NCI-H2227 (cell line): ENCODE measurements around the gene LSM10.

ENCODE experiments used
- DNase-seq: peaks from one replicate; lab custom pipeline; 2025; ENCODE audit not compliant: unreplicated experiment; lab: John Stamatoyannopoulos, UW

LSM10 gene

DNA sequence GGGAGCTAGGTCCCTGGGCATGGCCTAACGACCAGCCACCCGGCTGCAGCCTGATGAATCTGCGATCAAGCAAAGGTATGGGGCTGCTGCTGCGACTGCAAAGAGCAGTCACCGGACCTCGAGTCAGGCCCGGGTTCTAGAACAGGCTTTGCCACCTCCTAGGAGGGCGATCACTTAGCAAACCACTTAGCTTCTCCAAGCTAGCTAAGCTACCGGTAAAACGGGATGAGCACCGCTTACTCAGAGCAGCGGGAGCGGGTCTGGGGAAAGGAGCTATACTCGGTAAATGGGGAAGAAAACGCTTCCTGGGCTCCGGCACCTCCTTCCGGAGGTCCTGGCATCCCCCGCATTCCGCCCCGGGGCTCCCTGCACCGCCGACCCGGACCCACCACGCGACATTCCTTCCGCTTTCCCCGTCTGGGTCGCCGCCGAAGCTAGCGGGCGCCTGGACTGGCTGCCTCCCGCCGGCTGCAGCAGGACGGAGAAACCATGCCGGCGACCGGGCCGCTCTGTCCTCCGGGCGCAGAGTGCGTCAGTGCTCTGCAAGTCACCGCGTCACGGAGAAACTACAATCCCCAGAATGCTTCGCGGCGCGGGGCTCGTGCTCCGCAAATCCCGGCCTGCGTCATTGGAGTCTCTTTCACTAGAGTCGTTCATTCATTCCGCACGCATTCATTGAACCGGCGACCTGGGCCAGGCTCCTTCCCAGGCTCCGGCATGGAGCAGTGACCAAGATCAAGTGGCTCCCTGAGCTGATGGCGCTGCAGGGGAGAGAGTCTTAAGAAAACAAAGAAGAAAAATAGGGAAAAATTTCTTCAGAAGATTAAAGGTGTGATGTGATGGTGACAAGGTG, at the start of gene LSM10:
Gene LSM10, minus strand, starts transcription at position 531 of the 853 bp plus-strand sequence. CDS start 3,779 bp downstream, outside the sequence.
- peak; percentile 96 for DNase-seq

DNA sequence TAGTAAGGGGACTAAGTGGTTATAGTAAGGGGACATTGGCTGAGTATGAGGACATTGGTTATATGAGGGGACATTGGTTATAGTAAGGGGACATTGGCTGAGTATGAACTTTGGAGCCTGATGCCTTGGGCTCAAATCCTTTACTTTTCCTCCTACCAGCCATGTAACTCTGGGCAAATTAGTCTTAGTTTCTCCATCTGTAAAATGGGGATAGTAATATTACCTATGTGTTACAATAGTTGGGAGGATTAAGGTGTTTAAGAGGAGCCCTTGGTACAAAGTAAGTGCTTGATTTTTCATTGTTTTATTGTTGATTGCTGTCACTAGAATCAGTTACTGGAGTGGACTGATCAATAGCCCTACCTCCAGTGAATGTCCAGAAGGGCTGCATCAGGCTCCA, 49.7 kb upstream of the LSM10 start:
- DNase-seq, result no peak

DNA sequence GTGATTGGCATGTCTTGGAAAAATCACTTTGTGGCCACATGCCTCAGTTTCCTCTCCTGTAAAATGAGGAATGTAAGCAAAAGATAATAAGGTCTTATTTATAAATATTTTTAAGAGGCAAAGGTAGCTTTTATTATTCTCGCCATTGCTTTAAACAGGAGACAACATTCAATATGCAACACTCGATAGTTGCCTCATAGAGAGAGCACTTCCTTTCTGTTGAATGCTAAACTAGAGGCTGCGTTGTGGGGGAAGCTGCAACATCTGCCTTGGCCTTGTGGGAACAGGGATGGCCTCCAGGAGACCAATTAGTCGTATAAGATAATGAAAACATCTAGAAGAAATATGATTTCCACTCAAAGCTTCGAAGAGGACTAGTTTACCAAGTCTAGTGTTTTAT, 49.0 kb upstream of the LSM10 start:
- DNase-seq, result no peak

DNA sequence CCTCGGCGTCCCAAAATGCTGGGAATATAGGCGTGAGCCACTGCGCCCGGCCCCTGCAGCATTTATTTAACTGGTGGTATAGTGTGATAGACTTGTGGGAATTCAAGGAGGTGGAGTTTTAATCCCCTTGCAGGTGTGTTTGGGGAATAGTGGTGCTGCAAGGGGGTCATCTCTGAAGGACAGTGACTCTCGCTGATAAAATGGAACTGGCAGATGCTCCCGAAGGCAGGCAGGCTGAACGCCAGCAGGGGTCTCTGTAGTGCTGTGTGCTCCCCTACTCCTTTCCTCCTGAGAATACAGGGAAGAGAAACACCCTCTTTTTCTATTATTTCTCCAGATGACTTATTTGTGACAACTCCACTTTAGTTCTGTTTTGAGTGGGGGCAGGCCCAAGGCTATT, 48.6 kb upstream of the LSM10 start:
- peak; percentile 58 for DNase-seq

DNA sequence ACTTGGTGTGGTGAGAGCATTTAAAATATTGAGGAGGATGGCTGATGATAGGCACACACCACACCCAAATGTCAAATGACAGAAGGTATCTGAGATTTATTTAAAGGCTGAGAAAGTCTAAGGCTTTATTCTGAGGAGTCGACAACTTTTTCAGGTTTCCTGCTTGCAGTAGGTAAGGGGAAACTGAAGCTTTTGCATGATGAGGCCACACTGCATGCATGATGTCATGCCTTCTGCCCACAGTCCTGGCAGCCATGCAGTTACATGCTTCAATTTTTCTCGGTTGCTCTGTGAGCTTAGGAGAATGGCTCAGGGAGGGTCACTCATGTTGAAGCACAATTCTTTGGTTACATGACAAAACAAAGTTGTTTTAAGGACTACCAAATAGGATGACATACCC, 45.6 kb upstream of the LSM10 start:
- DNase-seq, result no peak

DNA sequence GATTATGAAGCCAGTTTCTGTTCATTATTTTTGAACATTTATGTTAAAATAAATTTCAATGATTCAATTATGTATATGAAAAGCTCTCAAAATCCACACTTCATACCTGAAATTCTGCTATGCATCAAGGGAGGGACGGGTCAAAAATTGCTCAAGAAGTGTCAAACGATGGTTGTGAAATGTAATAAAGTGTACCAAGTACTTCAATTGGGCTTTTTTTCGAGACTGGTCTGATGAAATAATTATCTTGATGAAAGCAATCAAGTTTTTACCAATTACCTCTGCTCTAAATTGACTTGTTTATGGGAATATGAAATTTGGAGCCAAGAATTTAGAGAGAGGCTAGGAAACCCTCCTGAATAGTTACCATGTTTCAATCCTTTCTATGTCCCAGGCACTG, 44.6 kb upstream of the LSM10 start:
- DNase-seq, result no peak

DNA sequence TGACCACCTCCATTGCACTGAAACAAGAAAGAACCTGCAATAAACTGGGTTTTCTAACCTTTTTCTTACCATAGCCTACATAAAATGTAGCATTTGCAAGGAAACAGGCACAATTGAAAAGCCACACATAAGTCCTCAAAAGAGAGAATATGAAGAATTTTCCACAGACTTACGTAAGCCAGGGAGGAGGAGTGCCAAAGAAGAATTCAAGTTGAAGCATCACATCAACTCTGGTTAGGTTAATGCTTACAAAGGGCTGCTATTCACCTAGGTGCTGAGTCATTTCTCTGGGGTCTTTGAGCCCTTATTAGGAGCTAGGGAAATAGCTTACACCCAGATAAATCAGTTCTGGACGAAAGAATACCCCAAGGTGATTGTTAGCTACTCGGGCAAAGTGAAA, 42.9 kb upstream of the LSM10 start:
- no peak for DNase-seq

DNA sequence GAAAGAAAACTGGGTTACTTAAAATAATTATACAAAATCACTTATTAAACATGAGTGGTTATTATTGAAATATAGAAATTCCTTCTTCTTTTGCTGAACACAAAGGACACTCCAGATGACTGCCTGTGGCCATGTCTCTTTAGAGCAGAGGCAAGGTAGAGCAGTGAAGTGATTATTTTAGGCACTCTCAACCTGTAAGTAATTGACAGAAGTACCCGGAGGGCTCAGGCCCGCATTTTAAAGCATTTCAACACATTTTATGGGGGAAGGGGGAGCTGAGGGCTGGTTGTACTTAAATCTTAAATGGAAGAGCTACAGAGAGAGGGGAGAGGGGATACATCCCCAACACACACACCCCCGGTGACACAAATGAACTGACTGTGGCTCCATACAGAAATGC, 42.3 kb upstream of the LSM10 start:
- DNase-seq, result peak; percentile 60

DNA sequence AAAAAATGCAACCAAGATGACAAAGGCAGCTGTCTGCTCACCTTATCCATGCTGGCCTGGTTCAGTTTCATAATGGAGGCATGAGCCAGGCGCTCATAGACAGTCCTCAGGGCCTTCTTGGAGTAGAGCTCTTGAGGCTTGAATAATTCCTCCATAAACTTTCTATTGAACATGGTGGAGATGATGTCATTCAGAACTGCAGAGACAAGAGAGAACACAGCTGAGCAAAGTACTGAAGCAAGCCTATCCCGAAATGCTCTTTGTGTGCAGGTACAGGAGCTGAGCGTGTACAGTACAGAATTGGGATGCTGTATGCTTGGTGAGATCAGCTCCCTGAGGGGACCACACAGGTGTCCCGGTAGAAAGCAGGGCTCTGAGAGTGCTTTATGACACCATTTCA, 41.0 kb upstream of the LSM10 start:
- no peak for DNase-seq

DNA sequence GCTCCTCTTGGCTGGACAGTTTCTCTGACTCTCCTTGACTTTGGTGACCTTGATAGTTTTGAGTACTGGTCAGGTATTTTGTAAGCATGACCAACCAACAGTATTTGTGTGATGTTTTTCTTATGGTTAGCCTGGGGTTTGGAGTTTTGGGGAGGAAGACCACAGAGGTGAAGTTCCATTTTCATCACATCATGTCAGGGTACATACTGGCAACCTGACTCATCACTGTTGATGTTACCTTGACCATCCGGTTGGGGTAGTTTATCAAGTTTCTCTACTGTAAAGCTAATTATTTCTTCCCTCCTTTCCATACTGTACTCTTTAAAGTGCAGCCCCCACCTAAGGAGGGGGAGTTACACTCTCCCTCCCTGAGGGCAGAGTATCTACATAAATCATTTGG, 39.1 kb upstream of the LSM10 start:
- no peak for DNase-seq

DNA sequence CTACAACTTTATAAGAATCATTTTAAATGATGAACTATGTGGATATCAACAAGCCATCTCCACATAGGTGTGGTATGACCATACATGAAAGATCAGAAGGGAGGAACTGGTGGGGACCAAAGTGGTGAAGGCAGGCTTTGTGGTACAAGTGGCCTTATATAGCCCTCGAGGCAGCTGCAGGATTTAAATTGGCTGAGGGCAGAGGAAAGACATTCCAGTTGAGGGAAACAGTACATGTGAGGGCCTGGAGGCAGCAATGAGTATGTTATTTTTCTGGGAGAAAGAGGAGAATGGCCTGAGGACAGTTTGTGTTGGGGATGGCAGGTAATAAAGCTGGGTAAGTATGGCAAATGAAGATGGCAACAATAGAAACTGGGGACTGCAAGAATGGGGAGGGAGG, 35.4 kb upstream of the LSM10 start:
- no peak for DNase-seq

DNA sequence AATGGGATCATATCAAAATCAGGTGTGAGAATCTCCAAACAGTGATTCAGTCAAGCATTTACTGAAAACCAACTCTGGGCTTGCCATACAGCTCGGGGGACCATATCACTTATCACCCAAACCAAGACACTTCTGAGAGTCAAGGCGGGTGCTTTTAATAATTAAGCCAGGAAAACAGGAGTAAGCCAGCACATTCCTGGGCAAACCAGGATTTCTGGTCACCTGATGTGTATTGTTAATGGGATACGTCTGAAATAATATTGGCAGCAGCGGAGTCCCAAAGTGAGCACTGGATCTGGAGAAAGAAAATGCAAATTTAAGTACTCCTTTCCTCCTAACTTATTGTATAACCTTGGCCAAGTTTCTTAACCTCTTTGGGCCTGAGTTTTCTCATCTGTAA, 34.9 kb upstream of the LSM10 start:
- DNase-seq, result no peak

DNA sequence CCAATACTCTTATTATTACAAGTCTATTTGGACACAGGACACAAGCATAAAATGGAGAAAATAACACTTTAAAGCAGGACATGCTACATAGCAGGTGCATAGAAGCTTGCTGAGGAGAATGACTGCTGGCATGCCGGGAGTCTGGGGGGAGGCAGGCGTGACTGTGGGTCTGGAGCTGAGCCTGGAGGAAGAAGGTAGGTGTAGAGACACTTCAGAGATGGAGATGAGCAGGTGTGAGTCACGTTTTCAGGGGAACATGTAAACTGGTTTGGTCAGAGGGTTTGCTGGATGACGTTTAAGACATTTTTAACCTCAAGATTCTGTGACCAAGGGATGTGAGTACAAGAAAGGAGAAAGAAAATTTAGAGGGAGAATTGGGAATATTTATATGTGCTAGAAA, 28.1 kb upstream of the LSM10 start:
- no peak for DNase-seq

DNA sequence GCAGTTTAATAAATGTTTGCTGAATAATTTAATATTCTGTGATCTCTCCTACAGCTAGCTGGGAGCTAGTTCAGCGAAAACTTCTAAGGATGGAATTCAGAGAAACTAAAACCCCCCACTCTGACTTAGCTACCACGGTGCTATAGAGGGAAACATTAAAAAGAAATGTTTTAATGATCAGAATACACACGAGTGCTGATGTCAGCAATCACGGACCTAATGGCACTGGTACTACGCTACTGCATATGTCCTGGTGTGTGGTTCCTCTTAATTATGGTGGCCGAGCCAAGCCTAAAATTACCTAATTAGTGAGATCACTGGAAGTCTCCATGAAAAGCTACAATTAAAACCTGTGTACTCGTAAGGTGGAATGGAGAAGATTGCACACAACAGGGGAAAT, 23.9 kb upstream of the LSM10 start:
- no peak for DNase-seq

DNA sequence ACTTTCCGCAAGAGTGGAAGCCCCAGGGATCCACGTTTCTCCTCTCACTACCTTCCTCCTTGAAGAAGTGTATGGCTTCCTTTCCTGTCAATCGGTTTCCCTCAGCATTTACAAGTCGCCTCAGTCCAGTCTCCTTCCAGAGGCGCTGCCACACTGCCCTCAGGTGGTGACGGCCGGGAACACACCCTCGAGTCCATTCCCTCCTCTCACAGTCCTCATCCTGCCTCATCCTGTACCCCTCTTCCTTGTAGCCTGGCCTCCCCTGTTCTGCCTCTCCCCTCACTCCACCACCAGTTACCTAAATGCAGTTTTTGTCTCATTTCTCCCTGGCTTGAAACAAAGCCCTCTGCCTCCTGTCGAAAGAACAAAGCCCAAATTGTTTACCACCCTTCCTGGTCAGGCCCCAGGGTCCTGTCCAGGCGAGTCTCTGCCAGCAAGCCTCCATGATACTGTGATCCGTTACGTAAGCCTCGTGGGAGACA, 23.2 kb upstream of the LSM10 start:
- DNase-seq, result peak; percentile 89

DNA sequence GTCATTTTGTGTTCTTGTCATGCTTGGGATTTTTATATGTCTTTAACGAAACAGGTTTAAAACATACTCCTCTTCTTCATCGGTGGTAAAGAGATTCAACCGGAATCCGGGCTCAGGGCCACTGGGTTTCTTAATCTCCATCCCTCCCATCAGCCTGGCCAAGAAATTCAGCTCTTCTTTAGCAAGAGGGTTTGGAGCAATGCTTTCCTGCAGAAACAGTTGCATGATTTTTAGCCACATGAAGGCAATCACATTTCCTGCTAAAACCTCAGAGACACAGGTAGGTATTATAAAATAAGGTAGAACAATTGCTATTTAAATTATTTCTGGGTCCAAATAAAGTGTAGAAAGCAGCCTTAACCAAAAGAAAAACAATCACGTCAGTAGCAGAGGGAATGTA, 22.7 kb upstream of the LSM10 start:
- no peak for DNase-seq

DNA sequence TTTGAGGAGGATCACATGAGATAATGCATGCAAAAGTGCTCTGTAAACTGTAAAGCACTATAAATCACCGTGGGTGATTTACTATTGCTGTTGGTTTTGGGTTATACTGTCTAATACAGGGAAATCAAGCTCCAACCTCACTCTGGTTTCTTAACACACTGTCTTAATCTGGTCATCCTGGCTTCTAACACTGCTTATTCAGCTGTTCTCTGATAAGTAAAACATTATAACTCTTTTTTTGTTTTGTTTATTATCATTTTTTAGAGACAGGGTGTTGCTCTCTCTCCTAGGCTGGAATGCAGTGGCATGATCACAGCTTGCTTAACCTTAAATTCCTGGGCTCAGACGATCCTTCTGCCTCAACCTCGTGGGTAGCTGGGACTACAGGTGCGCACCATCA, 21.9 kb upstream of the LSM10 start:
- no peak for DNase-seq

DNA sequence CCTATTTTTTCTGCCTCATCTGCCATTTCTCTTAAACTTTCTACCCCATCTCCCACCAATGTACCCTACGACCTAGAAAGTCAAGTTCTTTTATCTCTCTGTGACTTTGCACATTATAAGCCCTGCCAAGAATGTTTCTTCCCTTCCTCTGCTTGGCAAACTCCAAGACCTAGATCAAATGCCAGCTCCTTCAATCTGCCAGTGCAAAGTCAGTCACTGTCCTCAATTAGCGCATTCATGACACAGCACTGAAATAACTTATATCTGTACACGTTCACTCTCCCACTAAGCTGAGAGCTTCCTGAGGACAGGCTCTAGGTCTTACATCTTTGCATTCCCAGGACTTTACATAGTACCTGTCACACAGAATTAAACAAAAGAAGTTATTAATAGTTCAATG, 21.4 kb upstream of the LSM10 start:
- DNase-seq, result no peak

DNA sequence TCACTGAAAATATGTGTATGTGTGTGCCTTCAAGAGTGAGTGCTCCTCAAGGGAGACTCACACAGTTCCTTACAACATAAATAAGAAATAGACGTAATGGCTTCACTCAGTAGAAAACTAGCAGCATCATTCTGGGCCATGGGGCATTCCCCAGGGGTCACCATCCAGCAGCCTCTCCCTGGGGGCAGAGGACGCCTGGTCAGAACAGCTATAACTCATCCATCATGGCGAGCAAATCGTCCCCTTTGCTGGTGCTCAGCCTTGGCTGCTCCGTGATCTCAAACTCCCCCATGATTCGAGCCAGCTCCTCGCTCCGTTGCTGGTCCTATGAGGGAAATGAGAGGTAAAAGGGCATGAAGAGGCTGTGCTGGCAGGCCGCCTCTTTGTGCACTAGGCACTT, 20.2 kb upstream of the LSM10 start:
- DNase-seq, result no peak

DNA sequence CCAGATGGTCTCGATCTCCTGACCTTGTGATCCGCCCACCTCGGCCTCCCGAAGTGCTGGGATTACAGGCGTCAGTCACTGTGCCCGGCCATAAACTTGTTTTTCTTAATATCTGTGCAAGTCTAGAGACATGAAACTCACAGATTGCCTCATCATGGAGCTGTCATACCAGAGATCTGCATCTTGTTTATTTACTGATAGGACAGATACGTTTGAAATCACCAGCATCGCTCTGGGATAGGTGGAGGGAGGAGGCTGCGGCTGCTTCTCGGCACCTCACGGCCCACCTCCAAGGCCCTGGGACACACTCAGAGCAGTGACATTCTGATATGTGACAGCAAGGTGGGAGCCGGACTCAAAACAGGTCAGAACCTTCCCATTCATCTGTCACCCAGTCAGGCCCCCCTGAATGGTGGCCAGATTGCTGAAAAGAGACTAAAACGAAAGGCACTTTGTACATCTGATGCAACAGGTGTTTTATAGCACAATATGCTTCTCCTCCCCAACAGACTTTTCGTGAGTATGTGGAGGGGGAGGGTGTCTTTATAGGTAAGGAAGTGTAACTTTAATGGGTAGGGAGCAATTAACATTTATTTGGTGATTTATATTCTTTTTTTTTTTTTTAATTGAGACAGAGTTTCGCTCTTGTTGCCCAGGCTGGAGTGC, 18.1 kb upstream of the LSM10 start:
- DNase-seq, result no peak

DNA sequence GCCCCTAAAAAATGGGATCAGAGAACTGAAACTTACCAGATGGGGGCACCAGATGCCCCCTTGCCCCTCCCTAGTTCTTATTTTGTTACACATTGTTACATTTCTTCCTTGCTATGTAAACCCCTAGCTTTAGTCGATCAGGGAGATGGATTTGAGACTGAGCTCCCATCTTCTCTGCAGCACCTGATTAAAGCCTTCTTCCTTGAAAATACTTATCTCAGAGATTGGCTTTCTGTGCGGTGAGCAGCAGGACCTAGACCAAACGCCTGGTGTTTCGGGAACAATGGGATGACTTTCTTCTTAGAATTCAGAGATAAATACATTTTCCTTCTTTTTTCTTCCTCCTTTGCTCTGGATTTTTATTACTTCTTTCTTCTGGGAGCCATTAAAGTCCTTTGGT, 16.7 kb upstream of the LSM10 start:
- no peak for DNase-seq
